ENCODE results near the gene MTR. TPM values are rescaled to one million over a fixed set of nuclear protein-coding genes. Genes with fewer than 3 reads are reported as not detected.

MTR gene
- total RNA-seq, 2 donors from 2014 or later: 61.1 to 69.8 TPM

DNA sequence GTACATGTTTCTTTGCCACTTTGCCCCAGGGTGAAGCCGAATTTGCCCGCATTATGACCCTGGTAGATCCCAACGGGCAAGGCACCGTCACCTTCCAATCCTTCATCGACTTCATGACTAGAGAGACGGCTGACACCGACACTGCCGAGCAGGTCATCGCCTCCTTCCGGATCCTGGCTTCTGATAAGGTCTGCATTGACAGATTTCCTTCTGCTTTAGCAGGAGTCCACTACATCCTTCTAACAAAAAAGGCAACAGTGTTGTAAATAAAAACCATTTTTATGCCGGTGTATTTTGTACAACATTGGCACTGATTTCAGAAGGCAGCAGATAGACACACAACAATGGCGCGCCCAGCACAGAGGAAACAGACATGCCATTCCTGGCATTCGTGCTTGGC, 34.1 kb upstream of the MTR start:
- H3K9me3 Mint-ChIP-seq: no peaks in the 10 kb centered on the region
- no peak overlapping the region for H3K27ac Mint-ChIP-seq
- no peak overlapping the region for H3K4me3 Mint-ChIP-seq
- H3K36me3 Mint-ChIP-seq (ENCODE audit: insufficient read depth in 2 of 2): no peaks in the 10 kb centered on the region
- peaks cover 4% of the 10 kb centered on the region for H3K27me3 Mint-ChIP-seq (ENCODE audit: low read depth)
- peaks cover 6% of the 10 kb centered on the region for H3K4me1 Mint-ChIP-seq (ENCODE audit: low read depth)
- ATAC-seq (replicated peaks in 1 of 2) (no peak), DNase-seq (no peak)

DNA sequence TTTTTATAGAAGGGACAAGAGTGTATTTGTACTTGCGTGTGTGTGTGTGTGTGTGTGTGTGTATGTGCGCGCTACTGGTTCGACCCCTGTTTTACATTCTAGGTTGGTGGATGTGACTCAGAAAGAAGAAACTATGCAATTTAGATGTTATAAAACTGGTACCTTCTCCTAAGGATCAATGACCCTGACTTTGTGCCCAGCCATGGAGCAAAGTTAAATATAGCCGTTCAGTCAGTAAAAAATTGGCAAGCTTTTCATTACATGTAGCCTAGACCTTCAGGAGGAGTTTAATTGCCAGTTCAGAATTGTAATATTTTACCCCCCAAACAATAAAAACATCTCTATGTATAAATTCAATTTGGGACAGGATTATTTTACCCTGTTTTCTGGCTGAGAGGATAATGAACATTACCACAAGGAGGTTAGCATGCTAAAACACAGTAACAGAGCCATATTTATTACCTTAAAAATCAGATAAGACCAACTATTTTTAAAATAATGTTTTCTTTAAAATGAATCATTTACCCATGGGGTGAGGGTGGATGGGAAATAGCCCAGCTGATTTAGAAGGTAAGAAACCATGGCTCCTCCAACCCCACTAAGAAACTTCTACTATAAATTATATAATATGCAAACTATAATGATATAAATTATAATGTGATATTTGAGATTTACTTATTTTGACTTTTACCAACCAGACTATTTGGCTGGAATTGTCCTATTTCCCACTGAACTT, 33.5 kb upstream of the MTR start:
- ATAC-seq (replicated peaks in 1 of 2) (no peak), DNase-seq (no peak)
- H3K4me1 Mint-ChIP-seq (ENCODE audit: low read depth): peaks cover 6% of the 10 kb centered on the region
- H3K4me3 Mint-ChIP-seq: no peak overlapping the region
- H3K27ac Mint-ChIP-seq: no peak overlapping the region
- H3K9me3 Mint-ChIP-seq: no peaks in the 10 kb centered on the region
- H3K36me3 Mint-ChIP-seq (ENCODE audit: insufficient read depth in 2 of 2): no peaks in the 10 kb centered on the region
- H3K27me3 Mint-ChIP-seq (ENCODE audit: low read depth): peaks cover 7% of the 10 kb centered on the region

DNA sequence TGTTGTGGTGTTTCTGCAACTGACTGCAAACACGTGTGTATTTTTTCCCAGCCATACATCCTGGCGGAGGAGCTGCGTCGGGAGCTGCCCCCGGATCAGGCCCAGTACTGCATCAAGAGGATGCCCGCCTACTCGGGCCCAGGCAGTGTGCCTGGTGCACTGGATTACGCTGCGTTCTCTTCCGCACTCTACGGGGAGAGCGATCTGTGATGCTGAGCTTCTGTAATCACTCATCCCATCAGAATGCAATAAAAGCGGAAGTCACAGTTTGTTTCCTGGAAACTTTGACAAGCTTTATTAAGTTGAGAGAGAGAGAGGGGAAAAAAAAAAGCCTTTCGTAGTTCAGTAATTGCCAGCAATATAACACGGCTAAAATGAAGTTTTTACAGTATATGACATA, 32.7 kb upstream of the MTR start:
- ATAC-seq (replicated peaks in 1 of 2) (no peak), DNase-seq (no peak)
- no peak overlapping the region for H3K27ac Mint-ChIP-seq
- no peak overlapping the region for H3K4me3 Mint-ChIP-seq
- no peaks in the 10 kb centered on the region for H3K9me3 Mint-ChIP-seq
- peaks cover 6% of the 10 kb centered on the region for H3K4me1 Mint-ChIP-seq (ENCODE audit: low read depth)
- no peaks in the 10 kb centered on the region for H3K36me3 Mint-ChIP-seq (ENCODE audit: insufficient read depth in 2 of 2)
- peaks cover 7% of the 10 kb centered on the region for H3K27me3 Mint-ChIP-seq (ENCODE audit: low read depth)

GRCh38 chr1:236765831-236766230, 29.3 kb upstream of the MTR start:
- ATAC-seq (replicated peaks in 1 of 2) (no peak), DNase-seq (no peak)
- Mint-ChIP-seq H3K4me3 (no peak overlapping the region), H3K9me3 (no peaks in the 10 kb centered on the region), H3K36me3 (ENCODE audit: insufficient read depth in 2 of 2) (no peaks in the 10 kb centered on the region), H3K27ac (no peak overlapping the region), H3K4me1 (ENCODE audit: low read depth) (no peaks in the 10 kb centered on the region), H3K27me3 (ENCODE audit: low read depth) (peaks cover 27% of the 10 kb centered on the region)

DNA sequence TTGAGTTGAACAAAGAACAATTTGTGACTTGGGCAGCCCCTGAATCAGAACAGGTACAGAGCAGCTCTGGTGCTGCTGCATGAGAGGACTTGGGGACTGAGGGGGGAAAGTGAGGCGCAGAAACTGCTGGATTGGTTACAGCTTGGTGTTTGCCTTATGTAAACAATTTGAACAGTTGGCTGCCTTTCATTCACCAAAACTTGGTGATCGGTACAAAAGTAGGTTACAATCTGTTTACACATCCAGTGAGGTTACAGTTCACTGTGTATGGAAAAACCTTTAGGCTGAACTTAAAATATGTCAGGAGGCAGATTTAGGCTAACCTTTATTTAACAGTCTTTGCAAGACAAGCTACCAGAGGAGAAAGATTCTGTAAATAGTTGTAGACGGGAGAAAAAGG, 28.6 kb upstream of the MTR start:
- no peaks in the 10 kb centered on the region for H3K4me1 Mint-ChIP-seq (ENCODE audit: low read depth)
- no peaks in the 10 kb centered on the region for H3K9me3 Mint-ChIP-seq
- DNase-seq (no peak), ATAC-seq (replicated peaks in 1 of 2) (no peak)
- H3K4me3 Mint-ChIP-seq: no peak overlapping the region
- no peaks in the 10 kb centered on the region for H3K36me3 Mint-ChIP-seq (ENCODE audit: insufficient read depth in 2 of 2)
- H3K27me3 Mint-ChIP-seq (ENCODE audit: low read depth): peaks cover 27% of the 10 kb centered on the region
- H3K27ac Mint-ChIP-seq: no peak overlapping the region

DNA sequence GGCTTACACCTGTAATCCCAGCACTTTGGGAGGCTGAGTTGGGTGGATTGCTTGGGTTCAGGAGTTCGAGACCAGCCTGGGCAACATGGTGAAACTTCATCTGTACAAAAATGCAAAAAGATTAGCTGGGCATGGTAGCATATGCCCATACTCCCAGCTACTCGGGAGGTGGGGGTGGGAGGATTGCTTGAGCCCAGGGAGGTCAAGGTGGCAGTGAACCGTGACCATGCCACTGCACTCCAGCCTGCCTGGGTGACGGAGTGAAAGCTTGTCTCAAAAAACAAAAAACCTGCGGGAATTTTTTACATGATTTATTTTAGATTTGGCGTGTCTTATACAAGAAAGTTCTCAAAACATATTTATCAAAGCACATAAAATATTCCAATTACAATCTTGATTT, 27.8 kb upstream of the MTR start:
- Mint-ChIP-seq H3K9me3 (no peaks in the 10 kb centered on the region), H3K4me3 (no peak overlapping the region), H3K36me3 (ENCODE audit: insufficient read depth in 2 of 2) (no peaks in the 10 kb centered on the region), H3K27me3 (ENCODE audit: low read depth) (peaks cover 27% of the 10 kb centered on the region), H3K27ac (no peak overlapping the region), H3K4me1 (ENCODE audit: low read depth) (no peaks in the 10 kb centered on the region)
- DNase-seq (no peak), ATAC-seq (replicated peaks in 1 of 2) (no peak)

GRCh38 chr1:236768601-236769000, 26.5 kb upstream of the MTR start:
- H3K27ac Mint-ChIP-seq: no peak overlapping the region
- H3K27me3 Mint-ChIP-seq (ENCODE audit: low read depth): peaks cover 27% of the 10 kb centered on the region
- H3K4me3 Mint-ChIP-seq: no peak overlapping the region
- ATAC-seq (replicated peaks in 1 of 2): no peak
- no peaks in the 10 kb centered on the region for H3K36me3 Mint-ChIP-seq (ENCODE audit: insufficient read depth in 2 of 2)
- H3K4me1 Mint-ChIP-seq (ENCODE audit: low read depth): no peaks in the 10 kb centered on the region
- DNase-seq: no peak
- no peaks in the 10 kb centered on the region for H3K9me3 Mint-ChIP-seq

DNA sequence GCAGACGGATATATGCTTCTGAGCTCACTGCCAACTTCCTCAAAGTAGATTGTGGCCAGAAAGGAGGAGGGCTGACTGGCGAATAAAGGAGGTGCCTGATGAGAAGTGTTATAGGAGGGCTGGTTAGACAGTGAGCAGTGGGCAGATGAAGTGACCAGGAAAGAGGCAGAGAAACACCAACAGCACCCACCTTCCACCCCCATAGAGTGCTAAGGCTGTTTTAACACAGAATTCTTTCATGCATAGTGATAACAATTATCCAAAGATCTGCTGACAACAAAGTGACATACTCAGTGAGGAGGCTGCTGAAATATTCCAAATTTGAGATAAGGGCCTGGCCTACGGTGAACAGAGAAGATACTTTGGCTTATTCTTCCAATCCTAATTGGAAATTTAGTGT, 21.2 kb upstream of the MTR start:
- no peak for ATAC-seq (replicated peaks in 1 of 2)

DNA sequence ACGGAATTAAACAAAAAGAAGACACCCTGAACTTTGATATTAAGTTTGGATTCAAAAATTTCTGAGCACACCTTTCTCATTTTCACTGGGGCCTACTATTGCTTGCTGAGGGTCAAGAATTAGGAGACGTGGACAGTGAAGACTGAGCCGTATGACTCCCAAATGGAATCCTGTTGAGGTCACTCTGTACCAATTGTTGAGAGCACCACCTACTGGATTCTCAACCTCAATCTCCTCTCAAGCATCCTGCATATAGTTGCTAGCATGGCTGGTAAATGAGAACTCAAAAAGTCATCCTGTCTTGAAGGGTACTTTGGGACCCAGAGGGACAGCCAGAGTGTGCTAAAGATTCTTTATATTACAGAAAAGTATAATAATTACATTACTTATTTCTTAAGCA, 20.2 kb upstream of the MTR start:
- Mint-ChIP-seq H3K9me3 (peaks cover 5 to 11% of the 10 kb centered on the region in 2 donors), H3K27me3 (ENCODE audit: low read depth) (peaks cover 7% of the 10 kb centered on the region), H3K36me3 (ENCODE audit: insufficient read depth in 2 of 2) (peaks cover 8 to 11% of the 10 kb centered on the region in 2 donors), H3K4me1 (ENCODE audit: low read depth) (no peaks in the 10 kb centered on the region), H3K27ac (no peak overlapping the region), H3K4me3 (no peak overlapping the region)
- ATAC-seq (replicated peaks in 1 of 2): no peak
- no peak for DNase-seq

More for the DNA sequence above, 21.2 kb upstream of the MTR start:
- Mint-ChIP-seq H3K27ac (no peak overlapping the region), H3K4me3 (no peak overlapping the region), H3K27me3 (ENCODE audit: low read depth) (peaks cover 17% of the 10 kb centered on the region), H3K4me1 (ENCODE audit: low read depth) (no peaks in the 10 kb centered on the region), H3K9me3 (peaks cover 1 to 8% of the 10 kb centered on the region in 2 donors), H3K36me3 (ENCODE audit: insufficient read depth in 2 of 2) (peaks cover 3 to 7% of the 10 kb centered on the region in 2 donors)
- no peak for DNase-seq

DNA sequence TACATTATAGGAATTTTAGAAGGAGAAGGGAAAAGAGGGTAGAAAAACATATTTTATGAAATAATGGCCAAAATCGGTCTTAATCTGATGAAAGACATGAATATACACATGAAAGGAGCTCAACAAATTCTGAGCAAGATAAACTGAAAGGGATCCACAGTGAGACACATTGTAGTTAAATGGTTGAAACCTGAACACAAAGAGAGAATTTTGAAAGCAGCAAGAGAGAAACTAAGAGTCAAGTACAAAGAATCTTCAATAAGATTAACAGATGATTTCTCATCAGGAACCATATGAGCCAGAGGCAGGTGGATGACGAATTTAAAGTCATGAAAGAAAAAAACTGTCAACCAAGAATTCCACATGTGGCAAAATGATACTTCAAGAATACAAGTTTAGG, 15.8 kb upstream of the MTR start:
- no peak for DNase-seq
- no peak overlapping the region for H3K4me3 Mint-ChIP-seq
- no peaks in the 10 kb centered on the region for H3K27me3 Mint-ChIP-seq (ENCODE audit: low read depth)
- peaks cover 5 to 11% of the 10 kb centered on the region in 2 donors for H3K9me3 Mint-ChIP-seq
- H3K27ac Mint-ChIP-seq: no peak overlapping the region
- ATAC-seq (replicated peaks in 1 of 2): no peak
- no peaks in the 10 kb centered on the region for H3K4me1 Mint-ChIP-seq (ENCODE audit: low read depth)
- peaks cover 8 to 11% of the 10 kb centered on the region in 2 donors for H3K36me3 Mint-ChIP-seq (ENCODE audit: insufficient read depth in 2 of 2)

DNA sequence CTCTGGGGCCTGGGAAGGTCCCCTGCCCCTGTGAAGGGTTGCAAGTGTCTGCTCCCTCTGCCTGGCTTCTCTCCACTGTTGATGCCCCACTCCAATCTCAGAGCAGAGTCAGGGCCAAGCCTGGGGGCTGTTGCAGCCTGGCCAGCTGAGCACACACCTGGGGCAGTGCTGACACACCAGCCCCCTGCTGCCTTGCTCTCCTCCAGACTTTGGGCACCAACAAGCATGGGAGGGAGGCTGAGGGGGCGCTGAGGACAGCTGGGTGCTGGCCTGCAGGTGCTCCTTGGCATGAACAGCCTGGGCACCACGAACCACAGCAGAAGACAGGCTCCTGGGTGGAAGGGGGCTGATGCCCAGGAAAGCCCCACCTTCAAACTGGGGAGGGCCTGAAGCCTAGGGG, 9.6 kb upstream of the MTR start:
- H3K9me3 Mint-ChIP-seq: no peaks in the 10 kb centered on the region
- no peaks in the 10 kb centered on the region for H3K36me3 Mint-ChIP-seq (ENCODE audit: insufficient read depth in 2 of 2)
- H3K4me1 Mint-ChIP-seq (ENCODE audit: low read depth): no peaks in the 10 kb centered on the region
- no peaks in the 10 kb centered on the region for H3K27me3 Mint-ChIP-seq (ENCODE audit: low read depth)
- no peak overlapping the region for H3K4me3 Mint-ChIP-seq
- no peak for DNase-seq
- H3K27ac Mint-ChIP-seq: no peak overlapping the region
- no peak for ATAC-seq (replicated peaks in 1 of 2)

GRCh38 chr1:236786453-236786852, 8.6 kb upstream of the MTR start:
- no peak overlapping the region for H3K4me3 Mint-ChIP-seq
- H3K4me1 Mint-ChIP-seq (ENCODE audit: low read depth): no peaks in the 10 kb centered on the region
- no peaks in the 10 kb centered on the region for H3K9me3 Mint-ChIP-seq
- DNase-seq (no peak), ATAC-seq (replicated peaks in 1 of 2) (no peak)
- H3K27ac Mint-ChIP-seq: no peak overlapping the region
- H3K27me3 Mint-ChIP-seq (ENCODE audit: low read depth): no peaks in the 10 kb centered on the region
- no peaks in the 10 kb centered on the region for H3K36me3 Mint-ChIP-seq (ENCODE audit: insufficient read depth in 2 of 2)

- Mint-ChIP-seq H3K4me3 (peak overlapping the region; percentile 89 to 94), H3K27me3 (ENCODE audit: low read depth) (no peaks in the 10 kb centered on the region), H3K27ac (peak overlapping the region; percentile 95), H3K4me1 (ENCODE audit: low read depth) (peaks cover 35% of the 10 kb centered on the region), H3K9me3 (no peaks in the 10 kb centered on the region), H3K36me3 (ENCODE audit: insufficient read depth in 2 of 2) (peaks cover 3 to 4% of the 10 kb centered on the region in 2 donors)
- DNase-seq (no peak), ATAC-seq (replicated peaks in 1 of 2) (no peak)
Observed at GRCh38 chr1:236794585-236795034, 482 bp upstream of the MTR start.

Data from activated T-cell treated with anti-CD3 and anti-CD28 coated beads, Interleukin-2, amount 50 U/mL, for 72 hours (primary cell).